Parathyroid adenoma (tissue), 2 donors: ENCODE results near the gene TEX29.

Experiments used
- H2AFZ ChIP-seq: fragments of 300-600 bp; sonication (generic); one replicate; pipeline ENCODE4 v1.7.0; 2017; ENCODE audit warnings: antibody characterized with exemption, mild to moderate bottlenecking
- H3K27ac ChIP-seq: fragments of 300-600 bp; sonication (generic); one replicate; pipeline ENCODE4 v1.7.0; 2017
- H3K27me3 ChIP-seq: fragments of 300-600 bp; sonication (generic); one replicate; pipeline ENCODE4 v1.7.0; 2017; ENCODE audit warnings: low read length; ENCODE audit not compliant: control insufficient read depth, insufficient read depth
- H3K36me3 ChIP-seq: fragments of 300-600 bp; sonication (generic); one replicate; pipeline ENCODE4 v1.7.0; 2017; ENCODE audit warnings: low read length; ENCODE audit not compliant: control insufficient read depth, insufficient read depth
- H3K4me1 ChIP-seq: fragments of 300-600 bp; sonication (generic); one replicate; pipeline ENCODE4 v1.7.0; 2017; ENCODE audit warnings: control low read depth
- H3K4me2 ChIP-seq: fragments of 300-600 bp; sonication (generic); one replicate; pipeline ENCODE4 v1.7.0; 2017; ENCODE audit warnings: low read length
- H3K4me3 ChIP-seq: fragments of 300-600 bp; sonication (generic); one replicate; pipeline ENCODE4 v1.7.0; 2017; ENCODE audit warnings: low read depth, low read length
- H3K79me2 ChIP-seq: fragments of 300-600 bp; sonication (generic); one replicate; pipeline ENCODE4 v1.7.0; 2017; ENCODE audit warnings: control low read depth
- H3K9ac ChIP-seq: fragments of 300-600 bp; sonication (generic); one replicate; pipeline ENCODE4 v1.7.0; 2017; ENCODE audit warnings: mild to moderate bottlenecking
- H3K9me3 ChIP-seq: fragments of 300-600 bp; sonication (generic); one replicate; pipeline ENCODE4 v1.7.0; 2017; ENCODE audit warnings: low read length; ENCODE audit not compliant: control insufficient read depth
- TF ChIP-seq, protein P1 (sequence below): fragments of 300-600 bp; sonication (generic); IDR thresholded peaks from one replicate; pipeline ENCODE4 v1.7.0; 2017; ENCODE audit warnings: antibody characterized with exemption, mild to moderate bottlenecking
- donor health status: primary hyperparathyroidism.

The TEX29 gene

DNA sequence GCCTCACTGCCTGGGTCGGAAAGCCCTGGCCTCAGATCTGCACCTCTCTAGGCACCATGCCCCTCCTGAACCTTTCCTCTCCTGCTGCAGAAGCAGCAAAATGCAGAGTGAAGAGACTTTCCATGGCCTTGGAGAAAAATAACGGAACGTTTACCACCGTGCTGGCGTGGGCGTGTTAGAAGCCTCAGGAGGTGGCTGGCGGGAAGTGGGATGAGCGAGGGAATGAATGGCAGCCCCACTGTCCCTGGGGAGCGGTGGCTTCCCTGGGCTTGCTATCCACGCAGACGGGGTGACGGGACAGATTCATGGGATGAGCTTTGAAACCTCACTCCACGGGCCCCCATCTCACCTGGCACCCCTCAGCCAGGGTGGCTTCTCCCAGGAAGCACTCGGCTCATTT is 4.3 kb downstream of the TEX29 start:
- TF ChIP-seq, protein P1, sequence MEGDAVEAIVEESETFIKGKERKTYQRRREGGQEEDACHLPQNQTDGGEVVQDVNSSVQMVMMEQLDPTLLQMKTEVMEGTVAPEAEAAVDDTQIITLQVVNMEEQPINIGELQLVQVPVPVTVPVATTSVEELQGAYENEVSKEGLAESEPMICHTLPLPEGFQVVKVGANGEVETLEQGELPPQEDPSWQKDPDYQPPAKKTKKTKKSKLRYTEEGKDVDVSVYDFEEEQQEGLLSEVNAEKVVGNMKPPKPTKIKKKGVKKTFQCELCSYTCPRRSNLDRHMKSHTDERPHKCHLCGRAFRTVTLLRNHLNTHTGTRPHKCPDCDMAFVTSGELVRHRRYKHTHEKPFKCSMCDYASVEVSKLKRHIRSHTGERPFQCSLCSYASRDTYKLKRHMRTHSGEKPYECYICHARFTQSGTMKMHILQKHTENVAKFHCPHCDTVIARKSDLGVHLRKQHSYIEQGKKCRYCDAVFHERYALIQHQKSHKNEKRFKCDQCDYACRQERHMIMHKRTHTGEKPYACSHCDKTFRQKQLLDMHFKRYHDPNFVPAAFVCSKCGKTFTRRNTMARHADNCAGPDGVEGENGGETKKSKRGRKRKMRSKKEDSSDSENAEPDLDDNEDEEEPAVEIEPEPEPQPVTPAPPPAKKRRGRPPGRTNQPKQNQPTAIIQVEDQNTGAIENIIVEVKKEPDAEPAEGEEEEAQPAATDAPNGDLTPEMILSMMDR, result no peak
- H2AFZ ChIP-seq, result no peak overlapping the region
- no peaks in the 10 kb centered on the region for H3K9me3 ChIP-seq
- H3K27me3 ChIP-seq, result no peaks in the 10 kb centered on the region
- H3K4me1 ChIP-seq, result no peaks in the 10 kb centered on the region
- no peaks in the 10 kb centered on the region for H3K79me2 ChIP-seq
- H3K27ac ChIP-seq, result no peak overlapping the region
- H3K9ac ChIP-seq, result no peak overlapping the region
- no peak overlapping the region for H3K4me2 ChIP-seq
- H3K36me3 ChIP-seq, result no peaks in the 10 kb centered on the region
- no peak overlapping the region for H3K4me3 ChIP-seq

DNA sequence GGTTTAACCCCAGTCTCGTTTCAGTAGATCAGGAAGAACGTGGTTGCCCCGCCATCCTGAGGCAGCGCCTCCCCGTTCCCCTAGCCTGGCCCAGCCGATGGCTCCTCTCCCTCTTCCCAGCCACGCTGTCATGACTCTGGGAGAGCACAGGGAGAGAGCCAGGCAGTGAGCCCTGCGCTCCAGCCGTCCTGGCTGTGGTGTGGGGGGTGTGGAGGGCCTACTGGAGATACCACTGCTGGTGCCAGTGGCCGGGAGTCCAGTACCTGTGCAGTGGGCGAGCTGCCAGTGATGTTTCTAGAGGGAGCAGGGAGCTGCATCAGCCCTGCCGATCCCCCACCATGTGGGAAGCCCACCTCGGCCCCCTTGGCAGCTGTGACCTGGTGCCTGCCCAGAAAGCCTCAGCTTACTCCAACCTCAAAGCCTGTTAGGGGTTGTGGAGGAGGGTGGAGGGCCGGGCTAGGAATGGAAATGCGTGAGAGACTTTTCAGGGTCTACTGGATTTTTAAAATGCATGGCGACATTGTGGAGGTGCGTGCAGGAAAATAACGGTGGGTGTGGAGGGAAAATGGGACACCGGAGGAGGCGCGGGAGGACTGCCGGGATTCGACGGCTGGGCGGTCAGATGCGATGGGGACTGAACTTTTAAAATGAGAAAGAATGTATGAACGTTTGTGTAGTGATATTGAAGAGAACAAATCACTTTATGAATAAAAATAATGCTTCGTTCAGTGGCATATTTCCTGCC is 4.9 kb downstream of the TEX29 start:
- Histone ChIP-seq H3K4me2 (no peak overlapping the region), H3K36me3 (no peaks in the 10 kb centered on the region), H2AFZ (no peak overlapping the region), H3K4me1 (no peaks in the 10 kb centered on the region), H3K79me2 (no peaks in the 10 kb centered on the region), H3K27me3 (no peaks in the 10 kb centered on the region), H3K4me3 (no peak overlapping the region), H3K9me3 (no peaks in the 10 kb centered on the region), H3K9ac (no peak overlapping the region), H3K27ac (no peak overlapping the region)
- TF ChIP-seq, protein P1, result no peak

DNA sequence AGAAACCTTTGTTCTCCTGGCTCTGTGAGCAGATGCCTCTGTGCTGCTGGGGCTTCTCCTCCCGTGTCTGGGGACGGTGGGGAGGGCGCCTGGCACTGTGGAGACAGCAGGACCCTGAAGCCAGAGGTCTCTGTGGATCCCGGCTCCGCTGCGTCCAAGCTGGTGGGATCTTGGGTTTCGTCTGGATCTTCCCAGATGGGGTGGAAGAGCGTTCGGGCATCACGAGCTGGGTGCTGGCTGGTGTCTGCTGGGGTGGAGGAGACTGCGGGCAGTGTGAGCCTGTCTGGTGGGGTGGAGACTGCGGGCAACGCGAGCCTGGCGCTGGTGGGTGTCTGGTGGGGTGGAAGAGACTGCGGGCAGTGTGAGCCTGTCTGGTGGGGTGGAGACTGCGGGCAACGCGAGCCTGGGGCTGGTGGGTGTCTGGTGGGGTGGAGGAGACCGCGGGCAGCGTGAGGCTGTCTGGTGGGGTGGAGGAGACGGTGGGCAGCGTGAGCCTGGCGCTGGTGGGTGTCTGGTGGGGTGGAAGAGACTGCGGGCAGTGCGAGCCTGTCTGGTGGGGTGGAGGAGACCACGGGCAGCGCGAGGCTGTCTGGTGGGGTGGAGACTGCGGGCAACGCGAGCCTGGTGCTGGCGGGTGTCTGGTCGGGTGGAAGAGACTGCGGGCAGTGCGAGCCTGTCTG is 5.6 kb downstream of the TEX29 start:
- H3K4me3 ChIP-seq, result no peak overlapping the region
- no peaks in the 10 kb centered on the region for H3K36me3 ChIP-seq
- H3K9ac ChIP-seq, result no peak overlapping the region
- H3K27me3 ChIP-seq, result no peaks in the 10 kb centered on the region
- H3K4me1 ChIP-seq, result no peaks in the 10 kb centered on the region
- H2AFZ ChIP-seq, result no peak overlapping the region
- TF ChIP-seq, protein P1, result no peak
- no peak overlapping the region for H3K4me2 ChIP-seq
- H3K79me2 ChIP-seq, result no peaks in the 10 kb centered on the region
- H3K9me3 ChIP-seq, result no peaks in the 10 kb centered on the region
- H3K27ac ChIP-seq, result no peak overlapping the region

DNA sequence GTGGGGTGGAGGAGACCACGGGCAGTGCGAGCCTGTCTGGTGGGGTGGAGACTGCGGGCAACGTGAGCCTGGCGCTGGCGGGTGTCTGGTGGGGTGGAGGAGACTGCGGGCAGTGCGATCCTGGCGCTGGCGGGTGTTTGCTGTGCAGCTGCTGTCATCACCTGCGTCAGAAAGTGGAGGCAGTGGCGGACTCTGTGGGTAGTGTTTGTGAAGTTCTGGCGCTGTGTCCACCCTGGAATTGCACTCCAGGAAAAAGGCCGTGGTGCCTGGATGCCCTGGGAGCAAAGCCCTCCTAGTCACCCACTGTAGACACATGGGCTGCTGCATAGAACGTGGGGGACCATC is 6.2 kb downstream of the TEX29 start:
- no peaks in the 10 kb centered on the region for H3K36me3 ChIP-seq
- no peak overlapping the region for H3K9ac ChIP-seq
- TF ChIP-seq, protein P1, result no peak
- no peaks in the 10 kb centered on the region for H3K79me2 ChIP-seq
- H3K4me2 ChIP-seq, result no peak overlapping the region
- no peaks in the 10 kb centered on the region for H3K4me1 ChIP-seq
- H3K9me3 ChIP-seq, result no peaks in the 10 kb centered on the region
- no peak overlapping the region for H3K27ac ChIP-seq
- H3K4me3 ChIP-seq, result no peak overlapping the region
- H2AFZ ChIP-seq, result no peak overlapping the region
- no peaks in the 10 kb centered on the region for H3K27me3 ChIP-seq
